Astrocyte of the cerebellum (primary cell): ENCODE data around the gene ALOX12B.
"Not testable (repeated sequence)": the region's sequence is repeated elsewhere in the genome, so short reads cannot be mapped to it uniquely, and the experiment has no call there.

Experiments used
- DNase-seq: peaks from one replicate; pipeline ENCODE4 v3.0.0-alpha.2; 2011; ENCODE audit warnings: low read depth
- H3K4me3 ChIP-seq: 2 replicates; pipeline ENCODE4 v1.5.1; 2011; ENCODE audit warnings: mild to moderate bottlenecking, low read depth, low read length, moderate library complexity
- in situ Hi-C: cut with HindIII; loops from 2 replicates; pipeline ENCODE4 v1.10.0; 2017; ENCODE audit warnings: low sequenced_read_pairs
- TF ChIP-seq, protein P1 (sequence below): IDR thresholded peaks from 2 replicates; pipeline ENCODE4 v1.5.1; 2012; ENCODE audit warnings: low read length, low read depth, moderate library complexity, mild to moderate bottlenecking; ENCODE audit errors: missing control alignments

The ALOX12B gene

DNA sequence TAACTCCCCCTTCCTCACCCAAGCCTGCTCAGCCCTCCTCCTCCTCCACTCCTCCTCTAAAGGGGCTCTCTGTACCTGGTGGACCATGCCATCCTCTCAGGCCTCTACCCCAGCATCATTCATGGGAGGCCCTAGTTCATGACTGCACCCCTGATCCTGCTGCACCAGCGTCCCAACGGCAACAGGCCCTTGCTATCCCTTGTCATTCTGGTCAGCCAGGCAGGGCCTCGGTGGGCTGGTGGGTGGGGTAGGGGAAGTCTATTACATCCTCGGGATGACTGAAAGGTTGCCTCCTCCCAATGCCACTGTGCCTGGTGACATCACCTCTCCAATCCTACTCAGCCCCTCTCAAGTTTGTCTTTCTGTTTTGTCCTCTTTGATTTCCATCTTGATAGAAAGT, 19.7 kb downstream of the ALOX12B start:
- H3K4me3 ChIP-seq = no peak overlapping the region
- DNase-seq = no peak
- TF ChIP-seq, protein P1, sequence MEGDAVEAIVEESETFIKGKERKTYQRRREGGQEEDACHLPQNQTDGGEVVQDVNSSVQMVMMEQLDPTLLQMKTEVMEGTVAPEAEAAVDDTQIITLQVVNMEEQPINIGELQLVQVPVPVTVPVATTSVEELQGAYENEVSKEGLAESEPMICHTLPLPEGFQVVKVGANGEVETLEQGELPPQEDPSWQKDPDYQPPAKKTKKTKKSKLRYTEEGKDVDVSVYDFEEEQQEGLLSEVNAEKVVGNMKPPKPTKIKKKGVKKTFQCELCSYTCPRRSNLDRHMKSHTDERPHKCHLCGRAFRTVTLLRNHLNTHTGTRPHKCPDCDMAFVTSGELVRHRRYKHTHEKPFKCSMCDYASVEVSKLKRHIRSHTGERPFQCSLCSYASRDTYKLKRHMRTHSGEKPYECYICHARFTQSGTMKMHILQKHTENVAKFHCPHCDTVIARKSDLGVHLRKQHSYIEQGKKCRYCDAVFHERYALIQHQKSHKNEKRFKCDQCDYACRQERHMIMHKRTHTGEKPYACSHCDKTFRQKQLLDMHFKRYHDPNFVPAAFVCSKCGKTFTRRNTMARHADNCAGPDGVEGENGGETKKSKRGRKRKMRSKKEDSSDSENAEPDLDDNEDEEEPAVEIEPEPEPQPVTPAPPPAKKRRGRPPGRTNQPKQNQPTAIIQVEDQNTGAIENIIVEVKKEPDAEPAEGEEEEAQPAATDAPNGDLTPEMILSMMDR = no peak
- in situ Hi-C loops = no loop called here

DNA sequence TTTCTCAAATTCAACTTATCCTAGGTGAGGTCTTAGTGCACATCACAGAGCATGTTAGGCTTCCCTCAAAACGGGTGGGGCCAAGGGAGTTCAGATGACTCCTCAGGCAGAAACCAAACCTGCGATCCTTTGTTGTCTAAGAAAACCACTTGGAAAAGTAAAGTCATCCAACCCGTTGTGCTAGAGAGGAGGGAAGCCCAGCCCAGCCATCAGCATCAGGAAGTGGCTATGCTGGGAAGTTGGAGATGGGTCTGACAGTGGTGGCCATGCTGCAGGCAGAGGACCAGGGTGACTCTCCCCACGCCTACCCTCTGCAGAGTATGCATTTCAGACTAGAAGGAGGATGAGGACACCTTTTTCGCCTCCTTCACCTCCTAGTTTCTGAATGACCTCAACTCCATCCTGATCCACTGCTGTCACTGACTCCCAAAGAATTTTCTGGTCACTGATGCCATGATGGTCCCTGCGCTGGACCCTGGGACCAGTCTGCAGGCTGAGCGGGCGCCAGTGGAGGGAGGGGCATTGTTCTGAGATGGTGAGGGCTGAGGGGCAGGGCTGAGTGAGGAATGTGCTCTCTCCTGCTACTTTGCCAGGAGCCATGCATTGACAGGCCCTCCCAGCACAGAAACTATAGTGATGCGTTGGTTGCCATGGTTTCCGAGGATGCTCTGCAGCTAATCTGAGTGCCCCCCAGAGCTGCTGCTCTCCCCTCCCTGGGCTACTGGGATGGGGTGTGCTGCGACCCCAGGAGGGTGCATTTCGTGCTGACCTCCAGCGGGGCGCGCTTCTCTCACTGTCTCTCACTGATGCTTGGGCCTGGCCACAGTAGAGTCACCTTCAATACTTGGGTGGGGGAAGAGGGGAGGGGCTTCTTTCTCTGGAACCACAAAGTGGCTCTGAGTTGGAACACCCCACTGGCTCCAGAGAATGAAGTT, 20.4 kb downstream of the ALOX12B start:
- in situ Hi-C loops = no loop called here
- DNase-seq = no peak
- TF ChIP-seq, protein P1 = no peak
- no peak overlapping the region for H3K4me3 ChIP-seq

DNA sequence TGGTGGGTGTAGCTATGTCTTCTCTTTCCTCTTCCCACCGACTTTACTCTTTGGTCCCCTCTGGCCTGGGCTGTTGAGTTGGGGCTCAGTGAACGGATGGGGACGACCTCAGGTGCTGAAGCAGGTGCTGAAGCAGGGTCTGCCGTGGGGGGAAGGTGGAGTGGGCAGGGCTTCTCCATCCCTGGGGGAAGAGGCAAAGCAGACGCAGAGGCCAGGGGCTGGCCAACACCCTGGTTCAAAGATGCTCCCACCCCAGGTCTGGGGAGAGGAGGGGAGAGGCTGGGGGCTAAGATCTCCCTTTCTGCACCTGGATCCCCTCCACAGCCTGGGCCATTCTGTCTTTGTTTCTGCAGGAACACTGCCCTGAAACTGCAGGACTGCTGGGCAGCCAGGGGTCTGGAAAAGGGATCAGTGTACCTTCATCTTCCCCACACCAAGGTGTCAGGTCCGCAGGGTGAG, 22.9 kb downstream of the ALOX12B start:
- TF ChIP-seq, protein P1 = no peak
- in situ Hi-C loops = no loop called here
- no peak for DNase-seq

DNA sequence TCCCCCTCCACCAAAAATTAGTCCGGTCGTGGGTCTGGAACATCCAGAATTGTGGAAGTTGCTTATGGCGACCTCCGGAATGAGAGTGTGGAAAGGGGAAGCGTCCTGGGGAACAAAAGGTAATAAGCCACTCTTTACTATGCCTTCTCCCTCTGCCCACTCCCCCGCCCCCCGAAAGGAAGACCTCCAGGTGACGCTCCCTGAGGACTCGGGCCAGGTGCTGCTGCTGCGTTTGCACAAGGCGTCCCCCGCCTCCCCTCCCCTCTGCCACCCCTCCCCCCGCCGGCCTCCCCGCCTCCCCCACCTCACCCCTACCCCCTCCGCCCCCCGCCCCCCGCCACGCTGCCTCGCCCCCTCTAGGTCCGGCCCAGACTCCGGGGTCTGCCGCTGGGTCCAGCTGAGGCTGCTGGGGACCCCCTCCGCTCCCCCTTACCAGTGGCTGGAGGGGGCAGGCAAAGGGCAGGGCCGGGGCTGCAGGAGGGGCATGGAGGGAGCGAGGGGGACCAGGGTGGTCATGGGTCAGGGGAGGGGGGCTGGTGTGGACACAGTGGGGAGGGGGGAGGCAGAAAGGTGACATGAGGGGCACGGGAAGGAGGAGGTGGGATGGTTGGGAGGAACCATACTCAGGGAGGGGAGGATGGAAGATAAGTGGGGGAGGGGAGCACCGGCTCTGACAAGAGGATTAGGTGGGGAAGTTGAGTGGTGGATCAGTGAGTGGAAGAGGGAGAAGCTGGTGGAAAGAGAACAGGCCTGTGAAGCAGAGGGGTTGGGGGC, 23.6 kb downstream of the ALOX12B start:
- no peak overlapping the region for H3K4me3 ChIP-seq
- TF ChIP-seq, protein P1 = no peak
- DNase-seq = no peak
- in situ Hi-C loops = no loop called here

More for the DNA sequence above, 22.9 kb downstream of the ALOX12B start:
- H3K4me3 ChIP-seq = no peak overlapping the region

DNA sequence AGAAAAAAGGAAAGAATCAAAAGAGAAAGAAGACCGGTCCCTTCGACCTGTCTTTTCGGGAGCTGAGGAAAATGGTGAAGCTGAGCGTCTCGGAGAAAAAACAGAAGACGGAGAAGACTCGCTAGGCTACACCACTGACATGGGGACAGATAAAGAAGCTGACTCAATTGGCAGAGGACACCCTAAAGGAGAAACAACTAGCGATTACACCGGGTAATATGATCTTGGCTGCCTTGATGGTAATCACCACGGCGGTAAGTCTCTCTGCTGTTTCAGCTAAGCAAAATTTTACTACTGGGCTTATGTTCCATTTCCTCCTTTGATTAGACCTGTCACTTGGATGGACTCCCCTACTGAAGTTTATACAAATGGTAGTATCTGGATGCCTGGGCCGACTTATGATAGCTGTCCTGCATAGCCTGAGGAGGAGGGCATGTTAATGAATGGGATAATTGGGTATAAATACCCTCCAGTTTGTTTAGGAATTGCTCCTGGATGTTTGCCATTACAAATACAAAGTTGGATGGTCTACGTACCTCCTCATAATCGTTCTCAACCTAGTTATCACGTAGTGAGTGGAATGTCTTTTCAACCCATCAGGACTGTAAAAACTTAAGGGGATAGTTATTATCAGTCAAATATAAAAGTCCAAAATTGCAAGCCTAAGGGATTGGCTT, 24.6 kb downstream of the ALOX12B start:
- in situ Hi-C loops = no loop called here
- DNase-seq = no peak

DNA sequence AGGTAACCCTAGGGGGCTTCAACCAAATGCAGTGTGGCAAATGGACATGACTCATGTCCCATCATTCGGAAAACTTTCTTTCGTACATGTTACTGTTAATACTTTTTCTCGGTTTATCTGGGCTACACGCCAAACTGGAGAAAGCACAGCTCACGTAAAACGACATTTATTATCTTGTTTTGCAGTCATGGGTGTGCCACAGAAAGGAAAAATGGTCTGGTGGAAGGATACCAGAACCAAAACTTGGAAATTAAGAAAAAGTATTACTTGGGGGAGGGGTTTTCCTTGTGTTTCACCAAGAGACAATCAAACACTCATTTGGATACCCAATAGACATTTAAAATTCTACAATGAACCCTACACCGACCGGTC, 25.1 kb downstream of the ALOX12B start:
- no peak for DNase-seq
- in situ Hi-C loops = no loop called here
- TF ChIP-seq, protein P1 = no peak
- no peak overlapping the region for H3K4me3 ChIP-seq

More for the DNA sequence above, 24.6 kb downstream of the ALOX12B start:
- TF ChIP-seq, protein P1 = no peak
- no peak overlapping the region for H3K4me3 ChIP-seq

DNA sequence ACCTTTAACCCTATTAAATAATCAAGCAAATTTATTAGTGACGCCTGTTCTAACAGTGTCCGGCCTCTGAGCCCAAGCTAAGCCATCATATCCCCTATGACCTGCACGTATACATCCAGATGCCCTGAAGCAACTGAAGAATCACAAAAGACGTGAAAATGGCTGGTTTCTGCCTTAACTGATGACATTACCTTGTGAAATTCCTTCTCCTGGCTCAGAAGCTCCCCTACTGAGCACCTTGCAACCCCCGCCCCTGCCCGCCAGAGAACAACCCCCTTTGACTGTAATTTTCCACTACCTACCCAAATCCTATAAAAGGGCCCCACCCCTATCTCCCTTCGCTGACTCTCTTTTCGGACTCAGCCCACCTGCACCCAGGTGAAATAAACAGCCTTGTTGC, 25.7 kb downstream of the ALOX12B start:
- H3K4me3 ChIP-seq, DNase-seq, in situ Hi-C loops: not testable (repeated sequence)
